B cell (primary cell): ENCODE results near the gene MICOS13. TPM values are rescaled to one million over a fixed set of nuclear protein-coding genes. Genes with fewer than 3 reads are reported as not detected.

Experiments
- ATAC-seq: fragments of 200-7000 bp; cut with Tn5 transposase; one replicate; pipeline ENCODE4 v1.10.0; 2021; ENCODE audit warnings: low read depth, mild to moderate bottlenecking, moderate number of reproducible peaks, moderate library complexity
- CTCF ChIA-PET: fragments of 350-600 bp; sonication (Branson Sonifier 250); formaldehyde crosslinking; loops from one replicate; lab custom pipeline; 2021; ENCODE audit warnings: antibody characterized with exemption, inconsistent platforms; lab: Charles Lee
- POLR2A ChIA-PET: fragments of 350-600 bp; sonication (Branson Sonifier 250); formaldehyde crosslinking; loops from one replicate; lab custom pipeline; 2021; ENCODE audit warnings: antibody characterized with exemption; lab: Charles Lee
- DNase-seq: peaks from one replicate; pipeline ENCODE4 v3.0.0; 2013
- H2AFZ ChIP-seq: 2 replicates; pipeline ENCODE4 v1.6.1; 2012; ENCODE audit warnings: mild to moderate bottlenecking, low read depth, low read length; ENCODE audit not compliant: insufficient read depth, poor library complexity, severe bottlenecking
- H3K27ac ChIP-seq, 2 donors: 1 replicate in 1 of 2; 2 replicates in 1 of 2; pipeline ENCODE4 v1.5.1; 2012 to 2013; ENCODE audit warnings: low read length in 2 of 2, mild to moderate bottlenecking in 2 of 2, moderate library complexity in 1 of 2
- H3K27me3 ChIP-seq, 4 experiments: fragments of 200-600 bp in 1 of 4; sonication (generic) in 1 of 4; replicated peaks in 1 of 4; 1 replicate in 2 of 4; 2 replicates in 2 of 4; pipeline versions ENCODE4 v1.6.1 to v1.7.0; 2013 to 2016; ENCODE audit warnings: low read length in 3 of 4, mild to moderate bottlenecking in 2 of 4, mixed read lengths in 1 of 4, moderate library complexity in 1 of 4; ENCODE audit not compliant: insufficient read depth in 4 of 4, control insufficient read depth in 3 of 4; ENCODE audit errors: control extremely low read depth in 1 of 4
- H3K36me3 ChIP-seq, 2 experiments: replicated peaks in 1 of 2; 1 replicate in 1 of 2; 2 replicates in 1 of 2; pipeline versions ENCODE4 v1.6.1 to v1.7.1; 2013; ENCODE audit warnings: low read length in 1 of 2; ENCODE audit not compliant: insufficient read depth in 2 of 2, control insufficient read depth in 1 of 2; ENCODE audit errors: control extremely low read depth in 1 of 2, extremely low read depth in 1 of 2
- H3K4me1 ChIP-seq, 2 donors: fragments of 200-600 bp in 1 of 2; sonication (generic) in 1 of 2; 1 replicate in 1 of 2; 2 replicates in 1 of 2; pipeline versions ENCODE4 v1.5.1 to v1.6.1; 2013 to 2017; ENCODE audit warnings: low read length in 2 of 2; ENCODE audit not compliant: control insufficient read depth in 2 of 2, insufficient read depth in 2 of 2
- H3K4me2 ChIP-seq: replicated peaks from 2 replicates; pipeline ENCODE3; 2012; ENCODE audit warnings: mild to moderate bottlenecking, low read depth, low read length; ENCODE audit not compliant: poor library complexity, severe bottlenecking
- H3K4me3 ChIP-seq, 5 experiments: fragments of 200-600 bp in 1 of 5; sonication (generic) in 1 of 5; 1 replicate in 3 of 5; 2 replicates in 2 of 5; pipeline versions ENCODE4 v1.5.1 to v1.7.0; 2011 to 2016; ENCODE audit warnings: low read length in 4 of 5, mild to moderate bottlenecking in 4 of 5, low read depth in 2 of 5, control low read depth in 1 of 5, moderate library complexity in 1 of 5; ENCODE audit not compliant: insufficient read depth in 1 of 5; ENCODE audit errors: control extremely low read depth in 1 of 5, extremely low read depth in 1 of 5
- H3K79me2 ChIP-seq: fragments of 200-600 bp; sonication (generic); one replicate; pipeline ENCODE4 v1.6.0; 2016; ENCODE audit warnings: low read length; ENCODE audit not compliant: control insufficient read depth, insufficient read depth
- H3K9ac ChIP-seq: fragments of 200-600 bp; sonication (generic); 2 replicates; pipeline ENCODE4 v1.6.1; 2017; ENCODE audit warnings: mild to moderate bottlenecking, low read length, moderate library complexity
- H3K9me3 ChIP-seq, 3 donors: one replicate each; pipeline versions ENCODE4 v1.6.1 to v1.7.1; 2013; ENCODE audit warnings: low read length in 2 of 3; ENCODE audit not compliant: control insufficient read depth in 2 of 3, insufficient read depth in 1 of 3; ENCODE audit errors: control extremely low read depth in 1 of 3
- H4K20me1 ChIP-seq: 2 replicates; pipeline ENCODE4 v1.6.0; 2012; ENCODE audit warnings: mild to moderate bottlenecking, low read length; ENCODE audit not compliant: insufficient read depth, control insufficient read depth, poor library complexity, severe bottlenecking
- H3K27ac Mint-ChIP-seq: one replicate; pipeline ENCODE4 v1.8.0; 2021; ENCODE audit warnings: mixed read lengths
- H3K27me3 Mint-ChIP-seq: one replicate; pipeline ENCODE4 v1.8.0; 2021; ENCODE audit warnings: mixed read lengths
- H3K4me1 Mint-ChIP-seq: one replicate; pipeline ENCODE4 v1.8.0; 2021; ENCODE audit warnings: mixed read lengths
- H3K4me3 Mint-ChIP-seq: one replicate; pipeline ENCODE4 v1.8.0; 2021; ENCODE audit warnings: mixed read lengths
- H3K9me3 Mint-ChIP-seq: one replicate; pipeline ENCODE4 v1.8.0; 2022; ENCODE audit warnings: mixed read lengths; ENCODE audit not compliant: insufficient read depth
- CTCF ChIP-seq: fragments of 200-600 bp; IDR thresholded peaks from one replicate; pipeline ENCODE4 v1.8.0; 2022; ENCODE audit warnings: antibody characterized with exemption, mild to moderate bottlenecking
- EZH2 ChIP-seq: IDR thresholded peaks from 2 replicates; pipeline ENCODE4 v1.6.1; 2012; ENCODE audit warnings: borderline replicate concordance, low read depth, mild to moderate bottlenecking, moderate library complexity, low read length; ENCODE audit not compliant: insufficient read depth, poor library complexity, severe bottlenecking
- WGBS: methylation state at CpG from one replicate; pipeline ENCODE4 v1.1.5; 2013; ENCODE audit warnings: missing lambda C conversion rate; ENCODE audit not compliant: insufficient coverage; 5-methylcytosine and 5-hydroxymethylcytosine counted together
- intact Hi-C: fragments of 100-400 bp; cut with micrococcal nuclease; formaldehyde crosslinking; loops from one replicate; pipeline ENCODE4 v1.10.0; 2022
- polyA plus RNA-seq: library from polyadenylated mRNA; depleted of rRNA; stranded (reverse); fragments of >200 nt; gene quantifications from 2 replicates; pipeline ENCODE4 v1.2.3, GENCODE V29; 2012
- total RNA-seq, 2 donors: library from RNA; stranded (reverse); fragments of 120-200 nt in 1 of 2; gene quantifications; 1 replicate in 1 of 2; 2 replicates in 1 of 2; pipeline versions ENCODE4 v1.2.3 to v1.2.4, GENCODE V29; 2013 to 2022

The MICOS13 gene
- total and polyA plus RNA-seq, 2 donors (not counting 1 experiment from before 2014, with no cell fraction given) = 30.8 to 41.9 TPM

DNA sequence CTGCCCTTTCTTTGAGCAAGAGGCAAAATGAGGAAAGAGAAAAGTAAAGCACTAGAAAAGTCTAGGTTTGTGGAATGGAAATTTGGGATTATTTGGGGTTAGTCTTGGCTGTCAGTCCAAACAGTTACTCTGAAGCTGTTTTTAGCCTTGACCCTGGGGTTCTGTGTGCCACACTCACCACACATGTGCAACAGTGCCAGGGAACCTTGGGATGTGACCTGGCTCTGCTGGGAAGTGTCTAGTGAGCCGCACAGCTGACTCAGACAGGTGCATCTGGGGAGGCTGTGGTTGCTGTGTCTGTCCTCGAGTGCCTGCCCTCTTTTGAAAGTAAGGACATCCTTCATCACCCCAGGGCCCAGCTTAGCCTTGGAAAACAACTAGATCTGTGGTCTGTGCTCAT is 15.8 kb downstream of the MICOS13 start:
- intact Hi-C loops = no loop called here
- peaks cover 3 to 89% of the 10 kb centered on the region in 2 experiments for H3K36me3 ChIP-seq
- Mint-ChIP-seq H3K4me1 (no peaks in the 10 kb centered on the region), H3K27me3 (no peaks in the 10 kb centered on the region), H3K9me3 (no peaks in the 10 kb centered on the region), H3K4me3 (no peak overlapping the region), H3K27ac (no peak overlapping the region)
- ATAC-seq (no peak), DNase-seq (no peak)
- ChIA-PET CTCF (no interaction called here), POLR2A (no interaction called here)
- no peak overlapping the region for H3K4me2 ChIP-seq
- 94% methylated on average over 2 of the region's 2 CpGs for WGBS
- H3K4me1 ChIP-seq = no peaks in the 10 kb centered on the region
- H3K9ac ChIP-seq = no peak overlapping the region
- TF ChIP-seq CTCF = no peak
- TF ChIP-seq EZH2 = no peak
- no peak overlapping the region for H3K4me3 ChIP-seq
- H3K79me2 ChIP-seq = peaks cover 16% of the 10 kb centered on the region
- peaks cover 42% of the 10 kb centered on the region for H4K20me1 ChIP-seq
- H3K9me3 ChIP-seq = peaks cover 0 to 7% (median 0%) of the 10 kb centered on the region in 3 donors
- no peak overlapping the region for H2AFZ ChIP-seq
- no peak overlapping the region for H3K27ac ChIP-seq
- no peaks in the 10 kb centered on the region for H3K27me3 ChIP-seq

DNA sequence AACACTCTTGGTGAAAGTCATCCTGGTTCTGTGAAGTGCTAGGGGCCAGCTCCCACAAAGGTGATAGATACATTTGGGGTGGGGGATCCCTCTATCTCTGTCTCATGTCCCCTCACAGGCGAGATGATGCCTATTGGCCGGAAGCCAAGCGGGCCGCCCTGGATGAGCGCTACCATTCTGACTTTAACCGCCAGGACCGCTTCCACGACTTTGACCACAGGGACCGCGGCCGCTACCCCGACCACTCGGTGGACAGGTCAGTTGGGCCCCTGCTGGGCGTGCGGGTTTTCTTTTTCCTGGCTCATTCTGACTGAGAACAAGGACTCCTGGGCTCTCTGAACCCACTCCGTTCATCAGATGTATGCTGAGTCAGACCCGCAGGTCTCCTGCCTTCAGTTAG is 16.4 kb downstream of the MICOS13 start:
- no peak overlapping the region for H2AFZ ChIP-seq
- intact Hi-C loops = no loop called here
- DNase-seq (no peak), ATAC-seq (no peak)
- 98% methylated on average over 16 of the region's 17 CpGs for WGBS
- TF ChIP-seq EZH2 (no peak), CTCF (no peak)
- H4K20me1 ChIP-seq = peaks cover 43% of the 10 kb centered on the region
- Mint-ChIP-seq H3K27me3 (no peaks in the 10 kb centered on the region), H3K27ac (no peak overlapping the region), H3K4me3 (no peak overlapping the region), H3K4me1 (no peaks in the 10 kb centered on the region), H3K9me3 (no peaks in the 10 kb centered on the region)
- no peaks in the 10 kb centered on the region for H3K27me3 ChIP-seq
- ChIA-PET CTCF (no interaction called here), POLR2A (no interaction called here)
- no peak overlapping the region for H3K4me3 ChIP-seq
- H3K27ac ChIP-seq = no peak overlapping the region
- H3K36me3 ChIP-seq = peaks cover 3 to 87% of the 10 kb centered on the region in 2 experiments
- H3K4me2 ChIP-seq = no peak overlapping the region
- no peaks in the 10 kb centered on the region for H3K4me1 ChIP-seq
- no peak overlapping the region for H3K9ac ChIP-seq
- peaks cover 17% of the 10 kb centered on the region for H3K79me2 ChIP-seq
- peaks cover 0 to 7% (median 0%) of the 10 kb centered on the region in 3 donors for H3K9me3 ChIP-seq
